NCI-H526 (cell line): ENCODE measurements around the gene SND1.

Experiments
- DNase-seq, 2 experiments: peaks; one replicate each; lab custom pipeline; 2025; lab: John Stamatoyannopoulos, UW

SND1 gene

GRCh38 chr7:128040205-128040604, 388.2 kb downstream of the SND1 start:
- no peak for DNase-seq

GRCh38 chr7:128041203-128041602, 389.2 kb downstream of the SND1 start:
- DNase-seq, result no peak

- DNase-seq, result no peak
These were observed 390.0 kb downstream of the SND1 start for GRCh38 chr7:128042012-128042411.

GRCh38 chr7:128044064-128044463, 392.1 kb downstream of the SND1 start:
- no peak for DNase-seq

- DNase-seq, result no peak
These were observed 393.2 kb downstream of the SND1 start for GRCh38 chr7:128045158-128045557.

- DNase-seq, result no peak
These were observed 393.8 kb downstream of the SND1 start for GRCh38 chr7:128045766-128046165.

GRCh38 chr7:128052404-128052803, 400.4 kb downstream of the SND1 start:
- DNase-seq, result no peak

DNA sequence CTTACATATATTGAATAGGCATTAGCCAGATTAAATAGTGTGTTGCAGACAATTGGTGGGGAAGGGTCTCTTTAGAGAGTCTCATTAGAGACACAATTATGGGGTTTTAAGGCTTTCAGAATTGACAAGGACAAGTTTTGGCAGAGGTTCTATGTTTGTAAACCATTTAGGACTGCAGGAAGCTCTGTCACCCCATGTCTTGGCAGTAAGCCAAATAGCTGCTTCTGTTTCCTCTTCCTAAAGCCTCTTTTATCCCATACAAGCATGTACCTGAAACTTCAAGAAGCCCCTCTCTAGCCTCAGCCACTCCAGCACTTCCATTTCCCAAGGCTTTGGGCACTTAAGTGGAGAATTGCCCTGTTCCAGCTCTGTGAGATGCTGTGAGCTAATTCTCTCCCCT, 401.0 kb downstream of the SND1 start:
- DNase-seq, result no peak

DNA sequence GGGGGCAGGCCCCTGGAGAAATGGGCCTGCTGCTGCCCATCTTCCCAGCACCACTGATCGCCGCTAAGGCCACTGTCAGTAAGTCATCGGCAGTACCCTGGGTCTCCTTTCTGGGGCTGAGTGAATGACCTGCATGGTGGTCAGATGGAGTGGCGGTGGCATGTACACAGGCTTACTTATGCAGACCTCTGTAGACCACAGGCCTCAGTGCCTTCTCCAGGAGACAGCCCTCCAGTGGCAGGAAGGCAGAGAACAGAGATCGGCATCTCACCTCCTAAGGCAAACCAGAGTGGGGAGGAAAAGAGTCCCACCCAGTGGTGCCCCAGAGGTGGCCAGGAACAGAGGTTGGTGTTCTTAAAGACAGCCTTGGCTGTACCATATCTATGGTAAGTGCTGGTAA, 402.0 kb downstream of the SND1 start:
- DNase-seq, result no peak

GRCh38 chr7:128054511-128054910, 402.5 kb downstream of the SND1 start:
- DNase-seq, result no peak

- no peak for DNase-seq
These were observed 403.6 kb downstream of the SND1 start for GRCh38 chr7:128055637-128056036.

- no peak for DNase-seq
These were observed 404.9 kb downstream of the SND1 start for GRCh38 chr7:128056901-128057300.

DNA sequence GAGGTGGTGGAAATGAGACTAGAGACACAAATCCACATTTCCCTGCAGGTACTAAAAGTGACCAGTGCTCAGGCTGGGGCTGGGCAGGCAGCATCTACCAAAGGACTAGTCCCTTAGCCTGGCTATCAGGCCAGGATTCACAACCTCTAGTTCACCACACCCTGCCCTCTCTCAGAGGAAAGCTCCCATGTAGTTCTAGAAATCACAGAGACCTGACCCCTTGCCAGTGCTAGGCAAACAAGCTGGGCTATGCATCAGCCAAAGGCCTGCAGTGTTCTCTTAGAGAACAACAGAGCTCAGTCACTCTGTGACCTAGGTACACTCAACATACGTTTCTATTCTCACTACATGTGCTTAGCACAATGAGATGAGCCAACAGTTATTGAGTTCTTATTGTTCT, 405.9 kb downstream of the SND1 start:
- no peak for DNase-seq

GRCh38 chr7:128059143-128059988, 407.4 kb downstream of the SND1 start:
- no peak for DNase-seq

DNA sequence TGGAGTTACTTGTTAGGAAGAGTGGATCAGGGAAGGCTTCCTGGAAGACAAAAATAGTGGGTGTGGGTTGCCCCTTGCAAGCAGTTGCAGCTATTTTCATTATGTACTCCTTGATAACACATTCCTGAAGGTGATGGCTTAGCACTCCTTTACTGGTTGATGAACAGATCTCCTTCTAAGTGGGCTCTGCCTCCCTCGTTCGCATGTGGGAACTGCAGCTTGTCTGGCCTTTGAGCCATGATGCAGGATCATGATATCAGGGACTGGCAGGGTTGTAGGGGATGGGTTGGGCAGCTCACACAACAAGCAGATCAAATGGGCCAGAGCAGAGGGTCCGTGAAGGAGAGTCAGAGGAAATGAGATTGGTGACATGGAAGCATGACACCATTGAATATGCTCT, 408.0 kb downstream of the SND1 start:
- no peak for DNase-seq

DNA sequence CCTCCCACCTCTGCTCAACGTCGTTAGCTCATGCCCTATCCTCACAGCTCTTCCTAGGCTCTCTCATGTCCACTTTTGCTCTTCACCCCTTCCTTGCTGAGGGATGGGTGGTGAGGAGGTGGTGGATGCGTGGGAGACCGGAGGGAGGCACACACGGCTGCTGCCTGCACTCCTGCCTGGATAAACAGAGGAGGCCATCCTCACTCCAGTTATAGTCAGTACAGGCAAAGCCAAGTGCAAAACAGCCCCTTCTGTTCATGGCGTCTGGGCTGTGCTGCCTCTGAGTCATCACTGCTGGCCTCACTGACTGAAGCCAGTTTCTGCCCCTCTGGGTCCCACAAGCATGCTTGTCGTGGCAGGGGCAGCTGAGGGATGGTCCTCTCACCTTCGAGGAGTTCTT, 411.1 kb downstream of the SND1 start:
- DNase-seq, result no peak

DNA sequence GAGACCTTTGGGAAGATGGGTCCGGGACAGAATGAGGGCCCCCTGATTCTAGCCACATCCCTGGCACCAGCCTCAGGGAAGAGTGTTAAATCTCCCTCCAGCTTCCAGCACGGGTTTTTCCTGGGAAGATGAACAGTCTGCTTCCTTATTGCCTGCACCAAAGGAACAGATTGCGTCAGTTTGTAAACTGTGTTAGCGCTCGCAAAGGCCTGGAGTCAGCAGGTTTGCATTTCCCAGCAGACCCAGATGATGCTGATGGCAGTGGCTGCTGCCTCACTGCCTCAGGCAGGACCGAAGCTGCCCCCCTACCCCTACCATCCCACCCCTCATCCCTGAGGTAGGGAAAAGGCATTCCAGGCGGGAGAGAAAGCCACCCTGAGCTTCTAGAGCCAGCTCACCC, 413.9 kb downstream of the SND1 start:
- no peak for DNase-seq

DNA sequence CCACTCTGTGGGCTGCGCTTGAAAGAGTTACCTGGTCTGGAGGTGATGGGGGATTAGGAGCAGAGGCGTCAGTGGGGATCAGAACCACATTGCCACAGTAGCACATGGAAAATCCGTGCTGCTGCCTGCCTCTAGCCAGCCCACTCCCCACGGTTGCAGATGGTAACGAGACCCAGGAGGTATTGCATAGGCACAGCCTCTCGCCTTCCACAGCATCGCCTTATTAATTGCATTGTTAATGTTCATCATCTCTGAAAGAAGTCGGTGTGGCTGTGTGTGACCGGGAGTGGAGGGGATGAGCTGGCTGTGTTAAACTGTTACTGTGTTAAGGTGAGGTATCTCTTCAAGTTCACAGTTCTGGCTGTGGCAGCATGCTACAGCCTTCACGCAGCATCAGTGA, 414.4 kb downstream of the SND1 start:
- no peak for DNase-seq

DNA sequence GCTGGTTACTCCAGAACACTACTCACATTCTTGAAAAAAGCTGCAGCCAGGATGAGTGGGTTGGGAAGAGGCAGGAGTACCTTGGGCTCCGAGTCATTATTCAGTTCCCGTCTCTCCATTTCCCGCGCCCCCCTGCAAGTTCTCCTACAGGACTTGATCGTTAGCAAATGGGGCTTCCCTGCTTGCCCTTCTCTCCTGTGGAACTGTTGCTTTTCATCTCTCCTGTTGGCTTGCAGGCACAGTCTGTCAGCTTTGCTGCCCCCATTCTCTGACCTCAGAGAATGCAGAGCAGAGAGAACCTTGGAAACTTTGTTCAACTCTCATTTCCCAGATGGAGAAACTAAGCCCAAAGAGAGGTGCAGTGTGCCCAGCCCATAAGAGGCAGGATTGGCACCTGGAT, 414.9 kb downstream of the SND1 start:
- DNase-seq, result no peak

DNA sequence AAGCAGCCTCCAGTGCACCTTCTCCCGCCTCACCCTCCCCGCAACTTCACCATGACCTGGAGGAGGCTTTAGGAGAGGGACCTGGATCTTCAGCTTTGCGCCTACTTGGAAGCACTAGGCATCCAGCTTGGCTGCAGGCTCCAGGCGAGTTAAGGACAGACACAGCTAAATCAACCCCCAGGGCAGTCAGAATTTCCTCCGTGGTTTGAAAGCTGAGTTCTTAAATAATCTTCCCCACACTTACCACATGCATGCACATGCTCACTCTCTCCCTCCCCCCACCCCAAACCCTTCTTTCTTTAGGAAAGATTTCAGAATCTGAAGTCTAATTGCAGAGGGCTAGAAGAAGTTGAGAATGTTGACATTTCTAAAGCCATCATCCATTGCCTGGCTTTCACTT, 416.0 kb downstream of the SND1 start:
- DNase-seq, result no peak

DNA sequence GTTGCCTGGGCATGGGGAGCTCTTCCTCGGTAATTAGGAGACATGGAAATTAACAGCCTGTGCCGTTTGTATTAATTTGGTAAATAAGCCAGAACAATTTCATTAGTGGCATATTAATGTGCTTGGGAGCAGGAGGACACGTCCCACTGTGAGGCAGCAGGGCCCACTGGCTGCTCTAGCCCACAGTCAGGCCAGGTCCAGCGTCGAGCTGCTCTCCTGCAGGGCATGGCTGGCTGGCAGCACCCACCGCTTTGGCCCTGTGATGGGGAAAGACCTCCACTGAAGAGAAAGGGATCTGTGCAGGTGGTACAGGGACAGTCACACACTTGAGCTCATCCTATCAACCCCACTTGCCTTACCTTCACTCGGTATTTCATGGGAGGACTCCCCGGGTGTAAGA, 416.8 kb downstream of the SND1 start:
- no peak for DNase-seq

DNA sequence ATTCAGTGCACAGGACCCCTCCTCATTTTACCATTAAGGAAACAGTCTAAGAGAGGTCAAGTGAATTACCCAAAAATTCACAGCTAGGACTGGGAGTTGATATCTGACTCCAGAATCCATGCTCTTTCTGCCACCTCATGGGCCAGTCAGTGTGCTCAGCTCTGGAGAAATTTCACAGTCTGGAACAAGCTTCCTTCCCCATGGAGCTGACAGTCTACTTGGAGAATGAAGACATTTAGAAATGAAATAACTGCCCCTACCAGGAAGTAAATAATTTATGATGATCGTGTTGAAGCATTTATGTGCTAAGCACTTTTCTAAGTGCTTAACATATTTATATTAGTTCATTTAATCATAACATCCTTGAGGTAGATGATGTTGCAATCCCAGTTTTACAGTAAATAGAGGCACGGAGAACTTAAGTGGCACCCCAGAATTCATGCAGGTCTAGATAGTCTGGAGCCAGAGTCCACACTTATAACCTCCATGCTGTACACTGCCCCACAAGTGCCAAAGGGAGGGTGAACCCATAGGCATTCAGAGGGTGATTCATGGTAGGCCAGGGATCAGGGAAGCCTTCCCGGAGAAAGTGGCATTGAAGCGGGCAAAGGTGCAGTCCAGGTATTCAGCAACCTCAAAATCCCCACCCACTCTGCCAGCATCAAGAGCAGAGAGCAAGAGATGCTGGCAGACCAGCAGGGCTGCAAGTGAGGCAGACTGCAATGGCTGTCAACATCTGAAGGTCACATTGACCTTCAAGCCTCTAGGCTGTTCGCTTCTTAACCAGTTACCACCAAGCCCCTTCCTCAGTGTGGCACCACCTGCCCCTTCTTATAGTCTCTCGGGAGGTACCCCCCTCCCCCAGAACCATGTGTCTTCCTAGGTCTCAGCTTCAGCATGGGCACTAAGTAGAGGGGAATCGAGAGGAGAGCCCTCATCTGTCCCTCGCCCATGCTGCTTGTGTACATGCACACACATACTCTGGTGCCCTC, 417.7 kb downstream of the SND1 start:
- no peak for DNase-seq

GRCh38 chr7:128071376-128071775, 419.4 kb downstream of the SND1 start:
- no peak for DNase-seq
